Measurements from ENCODE around the gene OIP5. TPM values are rescaled to one million over a fixed set of nuclear protein-coding genes. Genes with fewer than 3 reads are reported as not detected.

OIP5 gene
- total and polyA plus RNA-seq, 2 of the 13 experiments (the other 11 are each of a cell fraction or from before 2014, with no cell fraction given), result 10.7 to 38.0 TPM

GRCh38 chr15:41332194-41333025 lies at the start of gene OIP5, which contains the start of gene NUSAP1 (continued):
- TF ChIP-seq MNT (IDR thresholded peaks at IDR 0.05), result peak; percentile 41
- no peak for TF ChIP-seq RERE (CRISPR knock-in tag; IDR thresholded peaks at IDR 0.05; ENCODE audit: low read depth)
- TF ChIP-seq ZBTB25 (CRISPR knock-in tag; IDR thresholded peaks at IDR 0.05), result no peak
- peak; percentile 51; the same call in 1 of the 2 replicates for TF ChIP-seq ZNF142 (CRISPR knock-in tag; IDR thresholded peaks at IDR 0.05)
- TF ChIP-seq ZNF20 (CRISPR knock-in tag; IDR thresholded peaks at IDR 0.05), result no peak
- no peak for TF ChIP-seq MED1 (CRISPR knock-in tag; IDR thresholded peaks at IDR 0.05)
- TF ChIP-seq POGZ (CRISPR knock-in tag; IDR thresholded peaks at IDR 0.05), result peak; percentile 96
- no peak for TF ChIP-seq NCOA2 (CRISPR knock-in tag; IDR thresholded peaks at IDR 0.05)
- no peak for TF ChIP-seq SMAD3 (CRISPR knock-in tag; IDR thresholded peaks at IDR 0.05)
- no peak for TF ChIP-seq ZNF17 (CRISPR knock-in tag; IDR thresholded peaks at IDR 0.05)
- no peak for TF ChIP-seq ZNF879 (CRISPR knock-in tag; IDR thresholded peaks at IDR 0.05)
- 0 out of 2 replicates have a peak, but pooled peaks have one; percentile 60 for TF ChIP-seq MTA1 (CRISPR knock-in tag; IDR thresholded peaks at IDR 0.05; ENCODE audit: borderline replicate concordance)
- TF ChIP-seq MYC (CRISPR knock-in tag; IDR thresholded peaks at IDR 0.05; ENCODE audit: borderline replicate concordance), result peak; percentile 62
- no peak for TF ChIP-seq MAZ (IDR thresholded peaks at IDR 0.05; ENCODE audit: borderline replicate concordance, low read depth, low read length)
- TF ChIP-seq MAZ (CRISPR knock-in tag; IDR thresholded peaks at IDR 0.05; ENCODE audit: low read depth), result peak; percentile 15; the same call in 1 of the 2 replicates
